GM18907 (cell line): ENCODE data around the gene AOPEP.

Experiments used
- ATAC-seq: cut with Tn5 transposase; IDR thresholded peaks from one replicate; pipeline ENCODE4 v1.9.1; 2021; ENCODE audit warnings: mild to moderate bottlenecking, moderate library complexity; ENCODE audit not compliant: unreplicated experiment

Gene AOPEP

GRCh38 chr9:94760010-94760409 is 33.5 kb downstream of the AOPEP start:
- no peak for ATAC-seq

DNA sequence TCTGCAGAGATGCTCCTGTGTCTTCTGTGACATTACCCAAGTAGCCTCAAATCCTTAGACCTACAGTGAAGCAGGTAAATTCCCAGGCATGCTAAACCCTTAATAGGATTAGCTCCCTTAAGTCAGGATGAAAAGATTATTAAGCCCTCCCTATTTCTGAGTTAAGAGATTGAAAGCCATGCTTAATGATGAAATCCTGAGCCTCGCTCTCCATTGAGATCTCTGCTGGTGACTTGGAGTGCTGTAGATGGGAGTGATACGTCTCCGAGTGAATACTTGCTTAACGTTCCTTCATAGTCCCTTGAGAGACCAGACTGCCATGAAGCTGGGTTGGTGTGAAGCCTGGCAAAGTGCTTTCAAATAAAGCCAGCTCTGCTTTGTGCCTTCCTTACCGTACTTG is 34.2 kb downstream of the AOPEP start:
- no peak for ATAC-seq

- no peak for ATAC-seq
These were observed 35.0 kb downstream of the AOPEP start for GRCh38 chr9:94761481-94761880.

GRCh38 chr9:94767331-94768072 is 41.0 kb downstream of the AOPEP start:
- ATAC-seq = no peak

DNA sequence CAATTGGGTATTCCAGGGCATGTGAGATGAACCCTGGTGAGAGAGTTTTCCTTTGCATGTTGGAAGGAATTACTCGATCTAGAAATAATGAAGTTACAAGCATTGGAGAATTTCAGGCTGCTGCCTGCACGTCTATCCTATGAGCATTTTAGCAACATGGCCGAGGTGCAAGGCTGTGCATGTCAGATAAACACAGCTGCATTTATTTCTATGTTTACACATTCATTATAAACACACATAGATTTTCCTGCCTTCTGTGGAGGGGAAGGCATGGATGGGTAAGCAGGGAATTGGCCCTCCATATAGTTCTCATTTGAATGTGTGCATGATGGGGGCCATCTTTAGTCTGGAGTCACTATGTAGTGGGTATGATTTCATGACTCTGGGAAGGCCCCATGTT is 42.3 kb downstream of the AOPEP start:
- no peak for ATAC-seq

DNA sequence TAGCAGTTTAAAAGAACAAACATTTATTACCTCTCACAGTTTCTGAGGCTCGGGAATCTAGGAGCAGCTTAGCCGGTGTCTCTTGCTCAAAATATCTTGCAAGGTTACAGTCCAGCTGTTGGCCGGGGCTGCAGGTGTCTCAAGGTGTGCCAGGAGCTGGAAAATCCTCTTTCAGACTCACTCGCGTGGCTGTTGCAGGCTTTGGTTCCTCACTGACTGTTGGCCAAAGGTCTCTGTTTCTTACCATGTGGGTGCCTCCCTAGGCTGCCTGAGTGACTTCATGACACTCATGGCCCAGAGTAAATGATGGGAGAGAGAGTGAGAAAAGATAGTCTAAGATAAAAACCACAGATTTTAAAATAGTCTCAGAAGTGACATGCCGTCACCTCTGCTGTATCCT is 43.8 kb downstream of the AOPEP start:
- no peak for ATAC-seq

DNA sequence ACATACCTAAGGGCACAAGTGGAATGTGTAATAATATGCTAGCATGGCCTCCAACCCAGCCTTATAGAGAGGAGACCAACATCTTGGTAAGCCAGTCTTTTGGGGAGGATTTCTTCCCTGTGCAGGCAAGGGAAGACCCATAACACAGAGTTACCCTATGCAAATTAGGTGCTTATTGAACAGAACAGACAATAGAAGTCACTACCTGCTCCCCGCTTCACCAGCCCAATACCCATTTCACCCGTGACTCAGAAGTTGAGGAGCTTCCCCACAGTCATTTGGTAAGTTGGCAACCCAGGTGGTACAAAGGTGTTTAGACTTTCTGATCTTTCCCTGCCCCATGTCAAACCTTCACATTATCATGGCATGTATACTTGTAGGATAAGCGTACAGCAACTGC is 44.6 kb downstream of the AOPEP start:
- ATAC-seq = no peak

DNA sequence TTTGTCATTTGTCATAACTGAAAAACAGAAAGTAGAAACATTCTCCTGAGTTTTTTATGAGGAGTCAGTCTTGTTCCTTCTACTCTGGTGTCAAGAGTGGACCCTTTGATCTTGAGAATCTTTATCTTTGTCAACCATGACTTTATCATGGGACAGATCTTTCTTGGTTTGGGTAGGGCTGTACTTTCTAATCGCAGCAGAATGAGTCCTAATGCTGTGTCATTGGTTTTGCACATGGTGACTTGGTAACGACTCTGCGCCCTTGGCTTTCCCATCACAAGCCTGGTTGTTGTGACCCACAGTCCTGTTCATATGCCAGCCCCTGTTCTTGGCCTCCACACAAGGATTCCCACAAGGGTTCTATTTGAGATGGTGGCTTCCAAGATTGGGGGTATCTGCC is 45.6 kb downstream of the AOPEP start:
- ATAC-seq = no peak

DNA sequence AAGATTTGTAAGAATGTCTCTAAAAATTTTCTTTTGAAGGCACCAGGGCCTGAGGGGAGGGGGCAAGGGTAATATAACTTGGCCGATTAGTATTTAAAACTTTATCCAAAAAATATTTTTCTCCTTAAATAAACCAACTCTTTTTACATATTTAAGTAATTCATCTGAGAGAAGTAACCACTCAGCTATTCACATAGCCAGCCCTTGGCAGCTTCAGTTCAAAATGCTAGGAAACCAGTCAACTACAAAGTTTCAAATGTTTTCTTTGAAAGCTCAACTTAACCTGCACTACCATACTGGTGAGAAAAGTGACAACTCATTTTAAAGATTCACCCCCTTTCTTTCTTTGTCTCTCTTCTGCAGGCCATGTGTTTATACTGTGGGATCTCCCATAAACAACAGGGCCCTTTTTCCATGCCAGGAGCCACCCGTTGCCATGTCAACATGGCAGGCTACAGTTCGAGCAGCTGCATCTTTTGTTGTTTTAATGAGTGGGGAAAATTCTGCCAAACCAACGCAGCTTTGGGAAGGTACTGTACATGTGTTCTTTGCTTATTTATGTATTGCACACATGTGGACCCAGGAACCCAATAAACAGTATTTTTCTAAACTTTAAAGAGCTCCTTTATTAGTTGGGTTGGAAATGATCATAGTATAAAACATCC is 46.3 kb downstream of the AOPEP start:
- no peak for ATAC-seq

GRCh38 chr9:94773655-94774054 is 47.2 kb downstream of the AOPEP start:
- ATAC-seq = no peak

- no peak for ATAC-seq
These were observed 51.5 kb downstream of the AOPEP start for GRCh38 chr9:94778013-94778412.

DNA sequence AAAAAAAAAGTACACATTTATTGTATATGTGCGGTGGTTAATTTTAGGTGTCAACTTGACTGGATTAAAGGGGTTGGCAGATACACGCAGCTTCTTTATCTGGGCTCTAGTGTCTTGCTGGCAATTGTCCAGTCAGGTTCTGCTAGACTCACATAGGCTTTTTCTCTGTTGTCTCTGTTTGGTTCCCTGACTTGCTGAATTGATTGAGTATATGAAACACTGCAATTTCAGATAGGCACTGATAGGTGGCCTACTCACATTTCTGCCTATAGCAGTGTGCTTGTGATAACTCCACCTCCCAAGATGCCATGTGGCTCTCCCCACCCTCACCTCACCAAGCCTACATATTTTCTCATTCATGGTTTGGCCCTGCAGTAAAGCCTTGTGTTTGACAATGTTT is 52.5 kb downstream of the AOPEP start:
- no peak for ATAC-seq

DNA sequence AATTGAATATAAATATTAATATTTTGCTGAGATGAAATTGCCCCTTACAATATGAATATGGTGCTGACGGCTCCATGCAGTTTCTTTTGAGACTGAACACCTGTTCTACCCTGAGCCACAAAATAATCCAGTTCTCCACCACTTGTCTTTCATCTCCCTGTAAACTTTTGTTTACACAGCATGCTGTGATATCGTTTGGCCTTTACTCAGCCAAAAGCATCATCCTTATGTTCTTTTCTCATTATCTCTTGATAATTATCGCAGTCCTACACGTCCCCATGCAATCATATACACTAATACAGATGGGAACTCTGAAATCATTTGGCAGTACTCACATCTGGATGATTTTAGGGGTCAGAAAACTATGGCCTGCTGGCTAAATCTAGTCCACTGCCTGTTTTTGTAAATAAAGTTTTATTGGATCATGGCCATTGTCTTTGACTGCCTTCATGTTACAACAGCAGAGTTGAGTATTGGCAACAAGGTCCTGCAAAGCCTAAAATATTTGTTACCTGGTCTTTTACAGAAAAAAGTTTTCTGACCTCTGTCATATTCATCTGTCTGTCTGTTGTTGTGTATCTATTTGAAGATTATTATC is 53.3 kb downstream of the AOPEP start:
- no peak for ATAC-seq

GRCh38 chr9:94780516-94780950 is 54.0 kb downstream of the AOPEP start:
- ATAC-seq = no peak

GRCh38 chr9:94782355-94783101 is 56.0 kb downstream of the AOPEP start:
- no peak for ATAC-seq

- ATAC-seq = no peak
These were observed 56.7 kb downstream of the AOPEP start for GRCh38 chr9:94783102-94783682.

DNA sequence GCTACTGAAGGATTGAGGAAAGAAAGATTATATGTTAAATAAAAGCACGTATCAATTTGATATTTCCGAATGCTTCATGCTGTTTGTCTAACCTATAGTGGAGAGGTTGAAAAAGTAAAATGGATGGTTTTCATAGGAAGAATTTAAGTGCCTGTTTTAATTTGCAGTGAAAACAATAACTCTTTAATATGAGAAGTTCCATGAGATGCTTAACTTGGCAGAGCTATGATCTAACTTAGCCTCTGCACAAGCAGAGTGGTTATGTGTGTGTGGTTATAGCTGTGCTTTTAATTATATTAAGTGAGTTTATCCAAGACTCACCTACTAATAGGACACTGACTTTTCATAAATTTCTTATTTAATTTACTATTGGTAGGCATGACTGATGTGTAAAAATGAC is 57.4 kb downstream of the AOPEP start:
- no peak for ATAC-seq

DNA sequence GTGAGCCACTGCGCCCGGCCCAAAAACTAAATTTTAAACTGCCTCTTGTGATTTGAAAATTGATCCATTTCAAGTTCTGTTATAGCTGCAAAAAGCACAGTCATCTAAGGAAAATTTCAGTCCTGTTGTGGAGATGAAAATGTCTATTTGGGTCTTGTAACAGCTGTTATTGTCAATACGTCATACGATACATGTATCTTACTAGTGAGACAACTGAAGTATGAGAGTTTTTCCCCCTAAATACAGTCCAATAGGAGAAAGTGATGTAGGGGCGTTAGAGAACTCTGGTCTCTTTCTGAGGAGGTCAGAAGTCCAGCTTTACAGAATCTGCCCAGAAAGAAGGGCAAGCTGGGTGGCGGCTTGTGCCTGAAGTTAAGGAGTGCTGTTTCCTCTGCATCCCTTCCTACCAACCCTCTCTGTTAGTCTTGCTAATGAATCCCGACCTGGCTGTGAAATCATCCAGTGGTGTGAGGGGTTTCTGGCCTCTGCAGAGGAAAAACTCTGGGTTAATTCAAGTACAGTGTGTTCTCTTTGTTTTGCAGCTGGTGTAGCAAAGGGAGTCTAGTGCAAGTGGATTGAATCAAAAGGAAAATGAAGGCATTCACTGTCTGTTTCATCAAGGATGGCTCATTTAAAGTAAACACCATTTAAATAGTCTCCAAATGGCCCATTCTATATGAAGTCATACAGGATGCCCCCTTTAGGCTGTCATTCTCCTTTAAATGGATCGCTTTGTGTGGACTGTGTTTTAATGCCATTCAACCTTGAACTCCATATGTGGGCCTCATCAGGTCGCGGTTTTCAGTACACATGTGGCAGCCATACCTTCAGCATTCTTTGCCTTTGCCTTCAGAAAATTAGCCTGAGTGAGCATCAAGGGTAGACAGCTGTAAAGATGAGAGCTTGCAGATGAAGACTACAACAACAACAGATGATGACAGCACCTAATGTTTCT is 59.0 kb downstream of the AOPEP start:
- no peak for ATAC-seq

DNA sequence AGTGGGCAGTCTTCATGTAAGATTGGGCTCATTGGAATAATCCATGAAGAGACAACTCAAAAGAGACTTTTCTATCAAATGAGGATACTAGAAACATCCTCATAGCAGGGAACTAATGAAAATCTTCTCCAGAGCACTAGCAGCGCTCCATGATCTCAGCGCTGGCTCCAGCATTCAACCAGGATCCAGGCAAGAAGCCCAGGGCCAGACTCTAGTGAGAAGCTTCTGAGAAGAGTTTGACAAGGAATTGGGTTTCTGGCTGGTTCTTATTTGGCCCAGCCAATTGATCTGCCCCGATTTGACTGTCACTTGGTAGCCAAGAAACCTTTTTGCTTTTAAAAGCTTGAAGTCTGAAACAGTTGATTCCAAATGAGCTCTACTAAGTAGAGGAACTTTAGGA is 60.1 kb downstream of the AOPEP start:
- ATAC-seq = no peak

DNA sequence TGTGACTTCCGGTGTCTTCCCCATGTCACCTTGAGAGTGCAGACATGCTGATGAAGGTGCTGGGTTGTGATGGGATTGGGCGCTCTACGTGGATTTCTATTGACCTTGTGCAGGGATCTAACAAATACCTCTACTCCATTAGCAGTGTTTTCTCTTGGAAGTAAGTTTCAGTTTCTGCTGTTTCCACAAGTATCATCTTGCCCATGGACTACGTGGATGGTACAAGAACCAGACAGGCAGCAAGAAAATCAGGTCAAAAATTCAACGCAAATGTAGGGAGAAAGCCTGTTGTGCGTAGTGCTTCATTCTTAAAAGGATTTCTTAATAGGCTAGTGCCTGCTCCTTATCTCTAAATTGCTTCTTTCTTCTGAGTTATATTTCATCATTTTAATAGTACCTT is 60.8 kb downstream of the AOPEP start:
- ATAC-seq = no peak
